Measurements from ENCODE around the gene EPHA3.

Gene EPHA3

GRCh38 chr3:89362496-89362895, 255.1 kb downstream of the EPHA3 start:
- DNase-seq (ENCODE audit: low read depth): no peak

DNA sequence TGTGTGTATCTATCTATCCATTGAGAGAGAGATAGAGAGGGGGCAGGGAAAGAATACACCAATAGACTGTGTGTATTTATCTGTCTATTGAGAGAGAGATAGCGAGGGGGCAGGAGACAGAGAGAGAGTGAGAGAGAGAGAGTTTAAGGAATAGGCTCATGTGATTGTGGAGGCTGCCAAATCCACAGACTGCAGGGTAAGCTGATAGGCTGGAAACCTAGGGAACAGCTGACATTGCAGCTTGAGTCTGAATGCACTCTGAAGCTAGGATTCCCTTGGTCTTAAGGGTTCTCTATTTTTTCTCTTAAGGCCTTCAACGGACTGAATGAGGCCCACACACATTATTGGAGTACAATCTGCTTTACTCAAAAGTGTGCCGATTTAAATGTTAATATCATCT, 255.8 kb downstream of the EPHA3 start:
- DNase-seq (ENCODE audit: low read depth): no peak

GRCh38 chr3:89364314-89364713, 256.9 kb downstream of the EPHA3 start:
- no peak for DNase-seq (ENCODE audit: low read depth)

DNA sequence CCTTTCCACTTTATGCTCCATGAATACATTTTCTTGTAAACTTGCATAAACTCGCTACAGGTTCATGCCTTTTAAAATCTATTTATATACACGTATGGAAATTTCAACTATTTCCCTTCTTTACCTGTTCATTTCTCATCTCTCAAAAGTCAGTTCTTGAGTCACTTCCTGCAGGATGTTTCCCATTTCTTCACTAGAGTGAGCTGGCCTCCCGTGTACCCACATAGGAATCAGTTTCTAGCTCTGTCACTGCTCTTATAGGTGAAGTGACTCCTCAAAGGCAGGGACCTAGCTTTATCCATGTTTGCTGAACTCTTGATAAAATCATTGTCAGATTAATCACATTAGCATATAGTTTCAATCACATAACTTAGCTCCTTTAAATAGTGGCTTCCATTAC, 259.7 kb downstream of the EPHA3 start:
- DNase-seq (ENCODE audit: low read depth): no peak

- no peak for DNase-seq (ENCODE audit: low read depth)
These were observed 261.4 kb downstream of the EPHA3 start for GRCh38 chr3:89368846-89369245.

GRCh38 chr3:89372456-89372855, 265.0 kb downstream of the EPHA3 start:
- DNase-seq (ENCODE audit: low read depth): no peak

- DNase-seq (ENCODE audit: low read depth): no peak
These were observed 266.0 kb downstream of the EPHA3 start for GRCh38 chr3:89373434-89373833.

- DNase-seq (ENCODE audit: low read depth): no peak
These were observed 268.0 kb downstream of the EPHA3 start for GRCh38 chr3:89375451-89375850.

- no peak for DNase-seq (ENCODE audit: low read depth)
These were observed 272.6 kb downstream of the EPHA3 start for GRCh38 chr3:89380016-89380415.

DNA sequence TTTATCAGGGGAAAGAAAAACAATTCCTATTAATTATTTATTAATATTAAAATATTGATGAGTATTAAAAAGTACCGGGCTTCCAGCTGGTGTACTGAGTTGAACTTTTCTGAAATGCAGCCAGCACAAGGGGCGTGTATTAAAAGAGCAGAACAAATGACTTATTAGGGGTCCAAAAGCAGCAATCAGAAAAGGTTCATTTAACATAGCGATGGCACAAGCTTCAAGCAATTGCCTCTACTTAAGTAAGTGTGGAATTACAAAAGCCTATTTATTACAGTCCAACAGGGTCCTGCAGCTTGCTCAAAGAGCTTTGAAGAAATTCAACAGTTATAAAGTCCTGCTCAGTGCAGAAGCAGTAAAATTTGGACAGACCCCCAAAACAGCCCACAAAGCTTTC, 285.6 kb downstream of the EPHA3 start:
- DNase-seq (ENCODE audit: low read depth): no peak

DNA sequence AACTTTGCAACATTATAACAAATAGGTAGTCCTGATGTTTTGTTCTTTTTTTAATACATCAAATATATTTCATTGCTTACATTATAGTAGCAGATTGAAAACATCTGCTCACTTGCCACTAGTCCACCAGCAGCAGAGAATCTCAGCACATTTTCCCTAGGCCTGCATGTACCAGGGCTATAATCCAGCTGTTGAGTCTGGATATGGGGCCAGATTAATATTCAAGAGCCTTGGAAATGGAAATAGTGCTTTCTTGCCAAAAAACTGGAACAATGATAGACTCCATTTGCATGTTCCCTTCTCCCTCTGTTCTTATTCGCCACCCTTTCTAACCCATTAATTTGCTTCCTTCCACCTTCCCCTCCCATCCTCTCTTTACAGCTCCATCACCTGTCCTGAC, 288.0 kb downstream of the EPHA3 start:
- no peak for DNase-seq (ENCODE audit: low read depth)

DNA sequence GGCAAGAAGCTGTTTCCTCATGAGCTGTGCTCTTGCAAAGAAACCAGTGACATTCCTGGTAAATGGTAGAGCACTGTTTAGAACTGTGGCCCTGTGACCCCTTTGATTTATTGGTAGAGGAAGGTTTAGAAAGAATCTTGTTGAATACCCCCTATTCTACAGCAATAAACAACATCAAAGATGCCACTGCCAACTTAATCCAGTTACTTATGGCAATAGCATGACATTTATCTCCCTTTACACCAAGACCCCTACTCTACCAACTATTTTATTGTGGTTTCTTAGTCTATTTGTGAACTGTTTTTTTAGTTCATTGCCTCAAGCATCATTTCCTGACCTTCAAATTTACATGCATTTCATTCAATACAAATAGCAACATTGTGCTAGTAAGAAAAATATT, 288.6 kb downstream of the EPHA3 start:
- DNase-seq (ENCODE audit: low read depth): no peak

- no peak for DNase-seq (ENCODE audit: low read depth)
These were observed 294.6 kb downstream of the EPHA3 start for GRCh38 chr3:89402051-89402450.

- DNase-seq (ENCODE audit: low read depth): no peak
These were observed 297.8 kb downstream of the EPHA3 start for GRCh38 chr3:89405176-89405575.

GRCh38 chr3:89405593-89405992, 298.2 kb downstream of the EPHA3 start:
- no peak for DNase-seq (ENCODE audit: low read depth)

DNA sequence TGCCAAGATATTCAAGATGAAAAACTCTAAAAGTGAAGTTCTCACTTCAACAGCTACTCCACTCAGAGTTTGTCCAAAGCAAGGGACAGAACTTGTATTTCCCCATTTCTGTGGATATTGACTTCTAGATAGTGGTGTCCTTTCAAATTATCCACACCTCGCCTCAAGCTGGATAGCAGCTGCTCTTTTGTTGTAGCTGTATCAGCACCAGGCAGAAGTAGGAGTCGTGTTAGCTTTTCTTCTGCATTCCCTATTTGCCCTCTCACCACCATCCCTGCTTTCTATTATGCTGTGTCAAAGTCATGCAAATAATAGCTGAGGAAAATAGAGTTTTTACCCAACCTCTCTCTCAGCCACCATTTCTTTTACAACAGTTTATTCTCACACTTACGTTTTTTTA, 303.8 kb downstream of the EPHA3 start:
- DNase-seq (ENCODE audit: low read depth): no peak

- no peak for DNase-seq (ENCODE audit: low read depth)
These were observed 306.8 kb downstream of the EPHA3 start for GRCh38 chr3:89414270-89414669.

- DNase-seq (ENCODE audit: low read depth): no peak
These were observed 312.3 kb downstream of the EPHA3 start for GRCh38 chr3:89419647-89420241.

DNA sequence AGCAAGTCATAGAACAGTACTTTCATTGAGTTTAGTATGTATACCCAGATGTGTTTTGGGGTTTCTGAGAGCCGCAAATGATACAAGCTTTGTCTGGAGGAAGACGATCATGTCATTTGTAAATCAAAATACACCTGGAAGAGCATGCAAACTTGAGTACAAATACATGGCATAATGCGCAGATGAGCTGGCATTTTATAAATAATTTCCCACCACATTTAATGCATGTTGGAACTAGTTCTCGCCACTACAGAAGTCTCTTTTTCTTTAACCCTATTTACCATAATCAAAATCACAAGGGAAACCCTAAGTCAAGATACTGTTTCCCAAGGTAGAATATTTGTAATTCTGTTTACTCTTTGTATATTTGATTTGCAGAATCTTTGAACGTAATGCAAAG, 318.6 kb downstream of the EPHA3 start:
- DNase-seq (ENCODE audit: low read depth): no peak

DNA sequence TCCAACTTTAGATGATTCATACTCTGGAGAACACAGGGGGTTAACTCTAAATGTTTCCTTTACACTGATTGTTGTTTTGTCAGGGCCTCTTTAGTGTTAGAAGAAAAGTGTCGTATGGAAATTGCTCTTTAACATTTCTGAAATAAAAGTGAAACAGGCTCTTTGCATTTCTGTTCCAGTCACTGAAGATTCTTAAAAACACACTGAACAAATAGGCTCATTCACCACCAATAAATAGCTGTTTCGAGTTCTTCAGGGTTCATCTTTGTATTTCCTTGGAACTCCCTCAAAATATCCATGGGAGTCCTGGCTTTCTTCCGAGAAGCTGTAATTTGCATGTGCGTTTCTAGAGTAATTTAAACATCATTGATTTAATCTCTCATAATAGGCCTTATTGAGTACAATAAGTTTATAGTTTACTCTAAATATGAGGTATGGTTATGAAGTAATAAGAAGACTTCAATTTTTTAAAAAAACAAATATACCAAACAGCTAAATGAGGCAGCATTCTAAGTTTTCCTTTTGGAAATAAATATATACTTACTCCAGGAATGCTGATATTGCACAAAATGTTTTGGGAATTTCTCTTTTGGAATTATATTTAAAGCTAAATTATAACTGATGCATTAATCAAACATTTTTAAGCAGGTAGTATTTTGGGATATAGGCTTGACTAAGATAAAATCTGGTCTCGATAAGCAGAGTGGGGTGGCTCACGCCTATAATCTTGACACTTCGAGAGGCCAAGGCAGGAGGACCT, 327.4 kb downstream of the EPHA3 start:
- DNase-seq (ENCODE audit: low read depth): no peak

- no peak for DNase-seq (ENCODE audit: low read depth)
These were observed 329.4 kb downstream of the EPHA3 start for GRCh38 chr3:89436846-89437245.

DNA sequence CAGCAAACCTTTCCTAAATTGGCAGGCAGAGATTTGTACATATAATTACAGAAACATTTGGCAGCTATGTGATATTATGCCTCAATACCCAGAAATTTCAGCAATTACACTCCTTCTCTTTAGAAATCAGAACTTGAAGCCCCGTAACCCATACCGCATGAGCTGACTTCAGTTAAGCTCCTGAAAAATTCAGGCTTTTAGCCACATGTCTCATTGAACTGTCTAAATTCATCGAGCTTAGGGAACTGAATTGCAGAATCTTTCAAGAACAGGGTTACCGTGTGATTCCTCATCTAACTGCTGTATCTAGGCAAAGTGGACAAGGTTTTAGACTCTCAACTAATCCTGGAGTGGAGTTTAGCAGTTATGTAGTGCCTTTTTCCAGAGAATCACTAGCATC, 333.0 kb downstream of the EPHA3 start:
- DNase-seq (ENCODE audit: low read depth): no peak

GRCh38 chr3:89441141-89441540, 333.7 kb downstream of the EPHA3 start:
- DNase-seq (ENCODE audit: low read depth): no peak

DNA sequence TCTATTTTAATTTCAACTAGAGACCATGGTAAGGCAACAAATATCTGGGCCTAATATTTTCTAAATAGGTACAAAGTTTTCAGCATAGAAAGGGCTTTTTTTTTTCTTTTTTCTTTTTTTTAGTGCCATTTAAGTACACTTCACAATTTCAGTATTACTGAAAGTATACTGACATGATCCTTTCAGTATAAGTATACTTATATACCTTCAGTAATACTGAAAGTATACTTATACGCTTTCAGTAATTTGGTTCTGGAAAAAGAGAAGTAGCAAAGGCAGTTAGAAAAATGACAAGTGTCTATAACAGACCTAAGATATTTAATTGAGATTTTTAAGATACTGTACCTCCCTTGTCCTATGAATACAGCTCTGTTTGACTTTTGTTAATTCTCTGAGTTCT, 339.2 kb downstream of the EPHA3 start:
- no peak for DNase-seq (ENCODE audit: low read depth)

Data from GM04504 (cell line).